ENCODE measurements around the gene NFATC2IP.
"Not testable (repeated sequence)": the region's sequence is repeated elsewhere in the genome, so short reads cannot be mapped to it uniquely, and the experiment has no call there.

Gene NFATC2IP

GRCh38 chr16:28926284-28926683 lies 24.5 kb upstream of the NFATC2IP start:
- not testable (repeated sequence) for DNase-seq (ENCODE audit: low spot score)

- DNase-seq (ENCODE audit: low spot score): no peak
These were observed 22.9 kb upstream of the NFATC2IP start for GRCh38 chr16:28927815-28928214.

GRCh38 chr16:28930203-28930602 lies 20.5 kb upstream of the NFATC2IP start:
- DNase-seq (ENCODE audit: low spot score): no peak

GRCh38 chr16:28930652-28931051 lies 20.1 kb upstream of the NFATC2IP start:
- DNase-seq (ENCODE audit: low spot score): no peak

- DNase-seq (ENCODE audit: low spot score): no peak
These were observed 18.9 kb upstream of the NFATC2IP start, which contains the start of gene CD19 for GRCh38 chr16:28931801-28932225. Gene CD19, plus strand, starts transcription at chr16:28931971. Its CDS starts 30 bp downstream, at chr16:28932001.

GRCh38 chr16:28932339-28933141 lies 18.2 kb upstream of the NFATC2IP start:
- no peak for DNase-seq (ENCODE audit: low spot score)

- no peak for DNase-seq (ENCODE audit: low spot score)
These were observed 17.6 kb upstream of the NFATC2IP start for GRCh38 chr16:28933171-28933570.

- no peak for DNase-seq (ENCODE audit: low spot score)
These were observed 15.4 kb upstream of the NFATC2IP start for GRCh38 chr16:28935346-28935745.

- peak; percentile 64 for DNase-seq (ENCODE audit: low spot score)
These were observed 14.6 kb upstream of the NFATC2IP start for GRCh38 chr16:28935924-28936783.

- DNase-seq (ENCODE audit: low spot score): no peak
These were observed 14.0 kb upstream of the NFATC2IP start for GRCh38 chr16:28936784-28937155.

GRCh38 chr16:28937222-28937876 lies 13.4 kb upstream of the NFATC2IP start:
- no peak for DNase-seq (ENCODE audit: low spot score)

- no peak for DNase-seq (ENCODE audit: low spot score)
These were observed 12.0 kb upstream of the NFATC2IP start for GRCh38 chr16:28938721-28939120.

- DNase-seq (ENCODE audit: low spot score): not testable (repeated sequence)
These were observed 10.9 kb upstream of the NFATC2IP start for GRCh38 chr16:28939825-28940224.

GRCh38 chr16:28943281-28943680 lies 7.5 kb upstream of the NFATC2IP start:
- DNase-seq (ENCODE audit: low spot score): no peak

- DNase-seq (ENCODE audit: low spot score): no peak
These were observed 4.1 kb upstream of the NFATC2IP start for GRCh38 chr16:28946681-28947080.

GRCh38 chr16:28951410-28951943 lies 740 bp downstream of the NFATC2IP start:
- DNase-seq (ENCODE audit: low spot score): no peak

- DNase-seq (ENCODE audit: low spot score): no peak
These were observed 7.5 kb downstream of the NFATC2IP start for GRCh38 chr16:28958216-28958615.

- DNase-seq (ENCODE audit: low spot score): no peak
These were observed 8.1 kb downstream of the NFATC2IP start for GRCh38 chr16:28958836-28959235.

- no peak for DNase-seq (ENCODE audit: low spot score)
These were observed 13.3 kb downstream of the NFATC2IP start for GRCh38 chr16:28964072-28964471.

- DNase-seq (ENCODE audit: low spot score): no peak
These were observed 13.8 kb downstream of the NFATC2IP start for GRCh38 chr16:28964496-28964895.

- DNase-seq (ENCODE audit: low spot score): no peak
These were observed 16.4 kb downstream of the NFATC2IP start for GRCh38 chr16:28967156-28967555.

- DNase-seq (ENCODE audit: low spot score): not testable (repeated sequence)
These were observed 19.0 kb downstream of the NFATC2IP start for GRCh38 chr16:28969696-28970095.
